CD1c-positive myeloid dendritic cell (primary cell): ENCODE data around the gene PLXNB3.
A peak's percentile ranks its signal among the peaks of the same experiment; 100 is the strongest.
"Not testable (repeated sequence)": the region's sequence is repeated elsewhere in the genome, so short reads cannot be mapped to it uniquely, and the experiment has no call there.

ENCODE experiments used
- DNase-seq: peaks from one replicate; pipeline ENCODE4 v3.0.0-alpha.2; 2016; ENCODE audit errors: extremely low spot score

PLXNB3 gene

GRCh38 chrX:153814591-153815315 is 50.7 kb downstream of the PLXNB3 start:
- DNase-seq = no peak

DNA sequence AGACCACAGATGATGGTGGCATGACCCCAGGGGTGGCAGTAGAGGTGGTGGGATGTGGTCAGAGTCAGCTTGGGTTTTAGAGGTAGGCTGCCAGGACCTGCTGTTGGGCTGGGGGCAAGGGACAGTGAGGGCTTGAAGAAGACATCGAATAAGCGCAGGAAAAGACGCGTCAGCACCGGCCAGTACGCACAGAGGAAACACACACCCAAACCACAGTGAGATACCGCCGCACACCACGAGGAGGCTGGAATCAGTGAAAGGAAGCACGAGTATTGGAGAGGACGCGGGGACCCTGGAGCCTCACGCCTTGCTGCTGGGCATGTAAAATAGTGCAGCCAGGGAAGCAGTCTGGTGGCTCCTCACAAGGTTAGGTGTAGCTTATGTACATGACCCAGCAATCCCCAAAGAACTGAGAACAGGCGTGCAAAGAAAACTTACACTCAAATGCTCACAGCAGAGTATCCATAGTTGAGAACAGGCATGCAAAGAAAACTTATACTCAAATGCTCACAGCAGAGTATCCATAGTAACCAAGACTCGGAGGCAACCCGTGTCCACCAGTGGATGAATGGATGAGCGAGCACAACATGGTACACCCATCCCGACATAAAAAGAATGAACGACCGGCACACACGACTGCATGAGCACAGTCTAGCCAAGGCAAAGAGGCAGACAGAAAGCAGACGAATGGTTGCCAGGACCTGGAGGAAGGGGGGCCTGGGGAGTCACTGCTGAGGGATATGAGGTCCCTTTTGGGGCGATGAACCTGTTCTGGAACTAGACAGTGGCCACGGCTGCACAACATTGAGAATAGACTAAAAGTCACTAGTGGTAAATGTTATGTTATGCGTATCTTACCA is 53.0 kb downstream of the PLXNB3 start:
- no peak for DNase-seq

DNA sequence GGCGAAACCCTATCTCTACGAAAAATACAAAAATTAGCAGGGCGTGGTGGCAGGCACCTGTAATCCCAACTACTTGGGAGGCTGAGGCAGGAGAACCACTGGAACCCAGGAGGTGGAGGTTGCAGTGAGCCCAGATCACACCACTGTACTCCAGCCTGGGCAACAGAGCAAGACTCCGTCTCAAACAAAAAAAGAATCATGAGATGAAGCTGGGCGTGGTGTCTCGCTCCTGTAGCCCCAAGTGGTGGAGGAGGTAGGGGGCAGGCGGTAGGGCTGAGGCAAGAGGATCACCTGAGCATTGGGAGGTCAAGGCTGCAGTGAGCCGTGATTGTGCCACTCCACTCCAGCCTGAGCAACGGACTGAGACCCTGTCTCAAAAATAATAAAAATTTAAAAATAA is 54.0 kb downstream of the PLXNB3 start:
- DNase-seq = not testable (repeated sequence)

GRCh38 chrX:153818571-153819383 is 54.7 kb downstream of the PLXNB3 start:
- DNase-seq = peak; percentile 56

DNA sequence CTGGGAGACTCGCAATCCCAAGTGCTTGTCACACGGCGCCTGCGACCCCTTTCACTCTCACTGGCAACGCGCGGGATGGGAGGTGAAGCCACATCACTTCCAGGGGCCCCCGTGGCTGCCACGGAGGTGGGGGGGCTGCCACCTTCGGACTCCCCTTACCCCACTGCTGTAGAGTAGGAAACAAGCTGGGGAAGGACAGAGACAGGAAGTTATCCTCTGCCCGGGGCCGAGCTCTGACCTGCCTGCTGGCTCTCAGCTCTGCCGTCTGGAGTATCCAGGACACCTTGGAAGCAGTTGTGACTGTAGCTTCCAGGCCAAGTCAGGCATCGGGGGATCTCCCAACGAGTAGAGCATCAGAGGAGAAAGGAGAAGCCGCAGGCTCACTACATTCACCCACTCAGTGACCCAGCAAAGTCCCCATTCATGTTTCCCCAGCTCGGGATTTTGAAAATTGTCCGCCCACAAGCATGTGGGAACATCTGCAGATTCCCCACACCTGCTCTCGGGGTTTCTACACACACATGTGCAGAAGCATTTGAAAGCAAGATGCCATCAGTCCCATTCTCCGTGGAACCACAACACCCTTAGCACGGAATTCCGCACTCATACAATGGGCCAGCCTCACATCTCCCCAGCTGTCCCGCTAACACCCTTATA is 55.5 kb downstream of the PLXNB3 start:
- no peak for DNase-seq

DNA sequence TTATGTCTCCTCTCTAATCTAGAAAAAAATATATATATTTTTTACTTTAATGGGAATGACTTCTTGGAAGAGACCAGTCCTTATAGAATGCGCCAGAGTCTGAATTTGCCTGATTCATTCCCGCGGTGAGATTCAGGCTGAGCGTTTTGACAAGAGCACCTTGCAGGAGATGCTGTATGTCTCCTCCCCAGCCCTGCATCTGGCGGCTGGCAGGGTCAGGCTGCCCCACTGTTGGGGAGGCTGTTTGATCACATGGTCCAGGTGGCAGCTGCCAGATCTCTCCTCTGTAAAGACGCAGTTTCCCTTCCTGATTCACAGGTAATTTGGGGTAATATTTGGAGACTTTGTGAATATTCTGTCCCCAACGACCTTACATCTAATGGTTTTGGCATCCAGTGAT is 56.6 kb downstream of the PLXNB3 start:
- no peak for DNase-seq

GRCh38 chrX:153821066-153821465 is 57.0 kb downstream of the PLXNB3 start:
- DNase-seq = no peak

GRCh38 chrX:153824348-153824747 is 60.3 kb downstream of the PLXNB3 start:
- no peak for DNase-seq

DNA sequence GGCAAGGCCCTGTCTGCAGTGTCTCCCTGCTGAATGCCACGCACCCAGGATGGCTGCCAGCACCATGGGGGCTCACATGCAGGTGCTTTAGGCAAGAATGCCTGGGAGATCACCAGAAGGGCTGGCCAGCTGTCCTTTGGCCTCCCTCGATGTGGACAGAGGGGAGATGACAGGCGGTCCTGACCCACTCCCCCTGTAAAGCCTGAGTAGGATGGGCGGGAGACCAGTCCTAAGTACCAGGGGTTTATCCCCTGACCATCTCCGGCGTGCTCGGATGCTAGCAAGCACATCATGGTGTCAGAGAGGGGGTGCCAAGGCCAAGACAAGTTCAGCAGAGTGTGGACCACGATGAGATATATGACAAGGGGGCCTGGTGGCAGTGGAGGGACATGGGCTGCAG is 61.0 kb downstream of the PLXNB3 start:
- no peak for DNase-seq
